ENCODE measurements around the gene FBXL12.

The FBXL12 gene

DNA sequence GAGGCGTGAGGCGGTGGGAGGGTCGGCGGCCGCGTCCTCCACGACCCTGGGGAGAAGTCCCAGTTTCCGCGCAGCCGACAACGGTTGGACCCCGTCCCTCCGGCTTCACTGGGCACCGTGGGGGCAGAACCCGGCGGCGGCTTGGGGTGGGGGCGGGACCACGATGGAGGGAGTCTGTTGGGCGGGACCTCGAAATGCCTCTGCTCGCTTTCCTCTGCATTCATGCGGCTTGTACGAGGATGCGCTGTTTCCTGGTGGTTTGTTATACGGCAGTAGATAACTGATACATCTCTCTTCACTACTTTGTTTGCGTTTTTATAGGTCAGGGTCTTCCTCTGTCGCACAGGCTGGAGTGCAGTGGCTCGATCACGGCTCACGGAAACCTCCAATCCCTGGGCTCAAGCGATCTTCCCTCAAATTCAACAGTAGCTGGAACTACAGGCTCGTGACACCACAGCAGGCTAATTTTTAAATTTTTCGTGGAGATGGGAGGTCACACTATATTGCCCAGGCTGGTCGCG, 25.7 kb downstream of the FBXL12 start:
- TF ChIP-seq, protein P1, sequence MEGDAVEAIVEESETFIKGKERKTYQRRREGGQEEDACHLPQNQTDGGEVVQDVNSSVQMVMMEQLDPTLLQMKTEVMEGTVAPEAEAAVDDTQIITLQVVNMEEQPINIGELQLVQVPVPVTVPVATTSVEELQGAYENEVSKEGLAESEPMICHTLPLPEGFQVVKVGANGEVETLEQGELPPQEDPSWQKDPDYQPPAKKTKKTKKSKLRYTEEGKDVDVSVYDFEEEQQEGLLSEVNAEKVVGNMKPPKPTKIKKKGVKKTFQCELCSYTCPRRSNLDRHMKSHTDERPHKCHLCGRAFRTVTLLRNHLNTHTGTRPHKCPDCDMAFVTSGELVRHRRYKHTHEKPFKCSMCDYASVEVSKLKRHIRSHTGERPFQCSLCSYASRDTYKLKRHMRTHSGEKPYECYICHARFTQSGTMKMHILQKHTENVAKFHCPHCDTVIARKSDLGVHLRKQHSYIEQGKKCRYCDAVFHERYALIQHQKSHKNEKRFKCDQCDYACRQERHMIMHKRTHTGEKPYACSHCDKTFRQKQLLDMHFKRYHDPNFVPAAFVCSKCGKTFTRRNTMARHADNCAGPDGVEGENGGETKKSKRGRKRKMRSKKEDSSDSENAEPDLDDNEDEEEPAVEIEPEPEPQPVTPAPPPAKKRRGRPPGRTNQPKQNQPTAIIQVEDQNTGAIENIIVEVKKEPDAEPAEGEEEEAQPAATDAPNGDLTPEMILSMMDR (IDR thresholded peaks at IDR 0.05) = no peak

DNA sequence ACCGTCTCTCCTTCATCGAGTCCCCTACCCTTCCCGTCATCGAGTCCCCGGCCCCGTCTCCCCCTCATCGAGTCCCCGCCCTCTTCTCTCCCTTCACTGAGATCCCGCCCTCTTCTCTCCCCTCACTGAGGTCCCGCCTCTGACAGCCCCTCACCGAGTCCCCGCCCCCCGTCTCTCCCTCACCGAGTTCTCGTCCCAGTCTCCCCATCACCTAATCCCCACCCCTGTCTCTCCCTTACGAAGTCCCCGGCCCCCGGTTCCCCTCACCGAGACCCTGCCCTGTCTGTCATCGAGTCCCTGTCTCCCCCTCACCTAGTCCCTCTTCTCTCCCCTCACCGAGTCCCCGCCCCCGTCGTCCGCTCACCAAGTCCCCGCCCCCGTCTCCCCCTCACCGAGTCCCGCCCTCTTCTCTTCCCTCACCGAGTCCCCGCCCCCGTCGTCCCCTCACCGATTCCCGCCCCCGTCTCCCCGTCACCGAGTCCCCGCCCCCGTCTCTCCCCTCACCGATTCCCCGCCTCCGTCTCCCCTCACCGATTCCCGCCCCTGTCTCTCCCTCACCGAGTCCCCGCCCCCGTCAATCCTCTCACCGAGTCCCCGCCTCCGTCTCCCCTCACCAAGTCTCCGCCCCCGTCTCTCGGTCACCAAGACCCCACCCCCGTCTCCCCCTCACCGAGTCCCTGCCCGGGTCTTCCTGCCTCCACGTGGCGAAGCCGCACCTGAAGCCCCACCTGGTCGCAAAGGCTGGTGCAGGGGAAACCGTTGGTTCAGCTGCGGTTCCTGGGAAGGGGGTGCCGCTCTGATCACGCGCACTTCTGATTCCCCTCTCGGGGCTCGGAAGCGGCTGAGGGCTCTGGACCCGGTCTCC, 26.4 kb downstream of the FBXL12 start:
- TF ChIP-seq, protein P1 (IDR thresholded peaks at IDR 0.05) = no peak

DNA sequence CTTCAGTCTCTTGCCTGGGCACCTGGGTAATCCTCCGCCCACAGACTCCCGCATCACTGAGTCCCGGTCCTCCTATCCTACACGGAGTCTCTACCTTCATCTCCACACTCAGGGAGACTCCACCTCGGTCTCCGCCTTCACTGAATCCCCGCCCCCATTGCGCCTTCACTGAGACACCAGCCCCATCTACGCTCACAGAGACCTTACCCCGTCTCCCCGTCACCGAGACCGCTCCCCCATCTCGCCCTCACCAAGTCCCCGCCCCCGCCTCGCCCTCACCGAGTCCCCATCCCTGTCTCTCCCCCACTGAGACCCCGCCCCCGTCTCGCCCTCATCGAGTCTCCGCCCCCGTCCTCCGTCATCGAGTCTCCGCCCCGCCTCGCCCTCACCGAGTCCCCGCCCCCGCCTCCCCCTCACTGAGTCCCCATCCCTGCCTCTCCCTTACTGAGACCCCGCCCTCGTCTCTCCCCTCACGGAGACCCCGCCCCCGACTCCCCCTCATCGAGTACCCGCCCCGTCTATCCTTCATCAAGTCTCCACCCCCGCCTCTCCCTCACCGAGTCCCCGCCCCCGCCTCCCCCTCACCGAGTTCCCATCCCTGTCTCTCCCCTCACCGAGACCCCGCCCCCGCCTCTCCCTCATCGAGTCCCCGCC, 27.2 kb downstream of the FBXL12 start:
- TF ChIP-seq, protein P1 (IDR thresholded peaks at IDR 0.05) = no peak

DNA sequence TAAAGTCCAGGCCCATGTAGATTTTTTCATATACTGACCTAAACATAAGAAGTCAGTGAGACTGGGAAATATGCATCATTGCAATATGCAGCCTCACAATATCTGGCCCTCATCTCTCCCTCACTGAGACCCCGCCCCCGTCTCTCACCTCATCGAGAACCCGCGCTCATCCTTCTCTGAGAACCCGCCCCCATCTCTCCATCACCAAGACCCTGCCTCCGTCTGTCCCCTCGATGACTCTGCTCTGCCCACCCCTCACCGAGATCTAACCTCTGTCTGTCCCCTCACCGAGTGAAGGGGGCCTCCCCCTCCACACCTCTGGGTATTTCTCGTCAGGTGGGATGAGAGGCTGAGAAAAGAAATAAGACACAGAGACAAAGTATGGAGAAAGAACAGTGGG, 29.8 kb downstream of the FBXL12 start:
- TF ChIP-seq, protein P1 (IDR thresholded peaks at IDR 0.05) = no peak

DNA sequence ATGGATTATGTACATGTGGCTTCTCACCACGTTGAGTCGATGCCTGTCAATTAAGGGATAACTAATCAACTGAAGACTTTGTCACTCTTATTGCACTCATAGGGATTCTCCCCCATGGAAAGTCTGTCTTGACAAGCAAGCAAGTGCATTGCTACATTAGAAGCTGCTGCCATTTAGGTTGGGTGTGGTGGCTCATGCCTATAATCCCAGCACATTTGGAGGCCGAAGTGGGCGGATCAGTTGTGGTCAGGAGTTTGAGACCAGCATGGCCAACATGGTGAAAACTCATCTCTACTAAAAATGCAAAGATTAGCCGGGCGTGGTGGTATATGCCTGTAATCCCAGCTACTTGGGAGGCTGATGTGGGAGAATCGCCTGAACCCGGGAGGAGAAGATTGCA, 32.1 kb downstream of the FBXL12 start:
- TF ChIP-seq, protein P1 (IDR thresholded peaks at IDR 0.05) = no peak

DNA sequence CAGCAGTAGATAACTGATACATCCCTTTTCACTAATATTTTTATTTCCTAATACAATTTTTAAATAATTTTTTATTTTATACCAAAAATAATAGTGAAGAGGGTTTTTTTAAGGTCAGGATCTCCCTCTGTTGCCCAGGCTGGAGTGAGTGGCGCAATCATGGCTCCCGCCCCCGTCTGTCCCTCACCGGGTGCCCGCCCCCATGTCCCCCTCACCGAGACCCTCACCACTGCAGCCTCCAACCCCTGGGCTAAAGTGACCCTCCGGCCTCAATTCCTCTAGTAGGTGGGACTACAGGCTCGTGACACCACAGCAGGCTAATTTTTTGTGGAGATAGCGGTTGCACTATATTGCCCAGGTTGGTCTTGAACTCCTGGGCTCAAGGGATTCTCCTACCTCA, 32.5 kb downstream of the FBXL12 start:
- TF ChIP-seq, protein P1 (IDR thresholded peaks at IDR 0.05) = no peak

DNA sequence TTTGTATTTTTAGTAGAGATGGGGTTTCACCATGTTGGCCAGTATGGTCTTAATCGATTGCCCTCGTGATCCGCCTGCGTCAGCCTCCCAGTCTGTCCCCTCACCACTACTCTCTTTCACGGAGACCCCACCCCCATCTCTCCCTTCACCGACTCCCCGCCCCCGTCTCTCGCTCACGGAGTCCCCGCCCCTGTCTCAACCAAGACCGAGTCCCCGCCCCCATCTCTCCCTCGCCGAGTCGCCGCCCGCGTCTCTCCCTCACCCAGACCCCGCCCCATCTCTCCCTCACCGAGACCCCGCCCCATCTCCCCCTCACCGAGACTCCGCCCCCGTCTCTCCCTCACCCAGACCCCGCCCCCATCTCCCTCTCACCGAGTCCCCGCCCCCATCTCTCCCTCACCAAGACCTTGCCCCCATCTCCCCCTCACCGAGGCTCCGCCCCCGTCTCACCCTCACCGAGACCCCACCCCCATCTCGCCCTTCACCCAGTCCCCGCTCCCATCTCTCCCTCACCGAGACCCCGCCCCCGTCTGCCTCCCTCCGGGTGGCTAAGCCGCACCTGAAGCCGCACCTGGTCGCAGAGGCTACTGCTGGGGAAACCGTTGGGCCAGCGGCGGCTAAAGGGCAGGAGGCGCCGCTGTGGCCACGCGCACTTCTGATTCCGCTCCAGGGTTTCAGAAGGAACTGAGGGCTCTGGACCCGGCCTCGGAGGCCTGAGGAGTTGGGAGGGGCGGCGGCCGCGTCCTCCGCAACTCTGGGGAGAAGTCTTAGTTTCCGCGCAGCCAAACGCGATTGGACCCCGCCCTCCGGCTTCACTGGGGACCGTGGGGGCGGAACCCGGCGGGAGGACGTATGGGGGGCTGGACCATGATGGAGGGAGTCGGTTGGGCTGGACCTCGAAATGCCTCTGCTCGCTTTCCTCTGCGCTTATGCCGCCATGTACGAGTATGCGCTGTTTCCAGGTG, 33.2 kb downstream of the FBXL12 start:
- TF ChIP-seq, protein P1 (IDR thresholded peaks at IDR 0.05) = no peak
